GM10248 (cell line): ENCODE measurements around the gene MMD2.

Experiments used
- CTCF ChIA-PET: fragments of 300-600 bp; sonication (Branson Sonifier 250); formaldehyde crosslinking; extraction: SDS; loops from one replicate; lab custom pipeline; 2021; ENCODE audit warnings: antibody characterized with exemption; lab: Yijun Ruan, JAX
- POLR2A ChIA-PET: fragments of 350-650 bp; sonication (Branson Sonifier 250); formaldehyde crosslinking; extraction: SDS; loops from one replicate; lab custom pipeline; 2020; ENCODE audit warnings: antibody characterized with exemption; lab: Yijun Ruan, JAX
- DNase-seq: peaks from one replicate; pipeline ENCODE4 v3.0.0; 2012; ENCODE audit errors: extremely low spot score
- TF ChIP-seq, protein P1 (sequence below): IDR thresholded peaks from 2 replicates; pipeline ENCODE4 v1.5.1; 2012; ENCODE audit warnings: mild to moderate bottlenecking, low read depth; ENCODE audit errors: extremely low read depth, missing control alignments, control extremely low read depth

The MMD2 gene

DNA sequence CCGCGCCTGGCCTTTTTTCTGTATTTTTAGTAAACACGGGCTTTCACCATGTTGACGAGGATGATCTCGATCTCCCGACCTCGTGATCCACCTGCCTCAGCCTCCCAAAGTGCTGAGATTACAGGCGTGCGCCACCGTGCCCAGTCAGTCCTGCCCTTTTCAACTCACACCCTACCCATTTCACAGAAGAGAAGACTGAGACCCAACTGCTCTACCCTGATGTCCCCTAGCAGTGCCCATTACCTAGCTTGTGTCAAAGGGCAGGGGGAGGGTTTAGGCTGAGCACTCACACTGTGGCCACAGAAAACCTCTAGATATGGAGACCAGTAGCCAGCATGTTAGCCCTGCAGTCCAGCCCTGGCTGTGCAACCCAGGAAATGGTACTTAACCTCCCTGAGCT, 15.7 kb downstream of the MMD2 start:
- TF ChIP-seq, protein P1, sequence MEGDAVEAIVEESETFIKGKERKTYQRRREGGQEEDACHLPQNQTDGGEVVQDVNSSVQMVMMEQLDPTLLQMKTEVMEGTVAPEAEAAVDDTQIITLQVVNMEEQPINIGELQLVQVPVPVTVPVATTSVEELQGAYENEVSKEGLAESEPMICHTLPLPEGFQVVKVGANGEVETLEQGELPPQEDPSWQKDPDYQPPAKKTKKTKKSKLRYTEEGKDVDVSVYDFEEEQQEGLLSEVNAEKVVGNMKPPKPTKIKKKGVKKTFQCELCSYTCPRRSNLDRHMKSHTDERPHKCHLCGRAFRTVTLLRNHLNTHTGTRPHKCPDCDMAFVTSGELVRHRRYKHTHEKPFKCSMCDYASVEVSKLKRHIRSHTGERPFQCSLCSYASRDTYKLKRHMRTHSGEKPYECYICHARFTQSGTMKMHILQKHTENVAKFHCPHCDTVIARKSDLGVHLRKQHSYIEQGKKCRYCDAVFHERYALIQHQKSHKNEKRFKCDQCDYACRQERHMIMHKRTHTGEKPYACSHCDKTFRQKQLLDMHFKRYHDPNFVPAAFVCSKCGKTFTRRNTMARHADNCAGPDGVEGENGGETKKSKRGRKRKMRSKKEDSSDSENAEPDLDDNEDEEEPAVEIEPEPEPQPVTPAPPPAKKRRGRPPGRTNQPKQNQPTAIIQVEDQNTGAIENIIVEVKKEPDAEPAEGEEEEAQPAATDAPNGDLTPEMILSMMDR: no peak
- DNase-seq: no peak
- CTCF ChIA-PET: interaction anchor here (1.0 to 1.2 kb wide), 2 partner anchors 13 to 142 kb away, joined by 3 read pairs; no protein-coding TSS in a partner anchor
- POLR2A ChIA-PET: no interaction called here

DNA sequence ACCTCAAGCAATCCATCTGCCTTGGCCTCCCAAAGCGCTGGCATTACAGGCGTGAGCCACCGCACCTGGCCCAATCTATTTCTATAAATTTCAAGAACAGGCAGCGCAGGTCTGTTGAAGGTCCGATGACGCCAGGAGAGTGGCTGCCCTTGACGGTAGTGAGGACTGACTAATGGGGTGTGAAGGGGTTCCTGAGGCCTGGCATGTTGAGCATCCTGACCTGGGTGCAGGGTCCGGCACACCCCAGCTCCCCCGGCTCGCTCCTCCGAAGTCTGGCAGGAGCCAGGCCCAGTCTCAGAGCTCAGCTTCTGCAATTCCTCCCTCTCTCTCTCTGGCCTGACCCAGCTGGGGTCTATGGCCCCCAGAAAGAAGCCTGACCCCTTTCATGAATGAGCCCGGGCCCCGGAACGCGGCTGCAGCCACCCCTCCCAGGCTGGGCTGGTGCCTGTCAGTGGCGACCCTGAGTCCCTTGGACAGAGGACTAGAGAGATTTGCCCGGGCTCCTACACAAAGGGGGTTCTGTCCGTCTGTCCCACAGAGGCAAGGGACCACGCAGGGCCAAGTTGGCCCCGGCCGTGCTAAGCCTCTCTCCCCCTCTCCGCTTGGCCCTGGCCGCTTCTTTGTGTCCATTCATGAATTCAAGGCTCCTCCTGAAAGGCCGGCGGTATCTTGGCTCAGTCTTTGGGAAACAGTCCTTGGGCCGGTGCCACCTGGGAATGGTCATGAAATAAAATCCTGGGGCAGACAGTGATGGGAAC, 18.8 kb downstream of the MMD2 start:
- DNase-seq: no peak
- POLR2A ChIA-PET: no interaction called here
- CTCF ChIA-PET: no interaction called here
- TF ChIP-seq, protein P1: no peak

GRCh38 chr7:4937411-4937810, 21.6 kb downstream of the MMD2 start:
- POLR2A ChIA-PET: no interaction called here
- TF ChIP-seq, protein P1: no peak
- CTCF ChIA-PET: no interaction called here
- DNase-seq: no peak

DNA sequence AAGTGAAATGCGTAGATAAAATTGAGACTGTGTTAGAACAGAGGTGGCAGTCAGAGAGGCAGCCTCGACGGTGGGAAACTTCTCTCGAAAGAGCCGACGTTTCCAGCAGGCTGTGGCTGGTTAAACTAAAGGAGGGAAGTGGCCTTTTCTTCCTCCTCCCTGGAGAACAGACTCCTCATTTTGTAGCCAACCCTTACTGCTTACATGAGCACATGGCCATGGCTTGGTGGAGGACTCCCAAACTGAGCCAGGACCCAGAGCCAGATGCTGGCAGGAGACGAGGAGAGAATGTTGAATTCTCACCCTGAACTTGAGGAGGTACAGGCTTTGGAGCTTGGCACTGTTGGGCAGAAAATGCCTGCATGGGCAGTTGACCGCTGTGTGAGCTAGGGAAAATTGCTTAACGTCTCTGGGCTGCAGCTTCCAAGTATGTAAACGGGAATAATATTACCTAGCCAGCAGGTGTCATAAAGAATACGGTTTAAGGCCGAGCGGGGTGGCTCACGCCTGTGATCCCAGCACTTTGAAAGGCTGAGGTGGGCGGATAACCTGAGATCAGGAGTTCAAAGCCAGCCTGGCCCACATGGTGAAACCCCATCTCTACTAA, 24.5 kb downstream of the MMD2 start:
- no peak for DNase-seq
- CTCF ChIA-PET: no interaction called here
- POLR2A ChIA-PET: no interaction called here
- TF ChIP-seq, protein P1: no peak

DNA sequence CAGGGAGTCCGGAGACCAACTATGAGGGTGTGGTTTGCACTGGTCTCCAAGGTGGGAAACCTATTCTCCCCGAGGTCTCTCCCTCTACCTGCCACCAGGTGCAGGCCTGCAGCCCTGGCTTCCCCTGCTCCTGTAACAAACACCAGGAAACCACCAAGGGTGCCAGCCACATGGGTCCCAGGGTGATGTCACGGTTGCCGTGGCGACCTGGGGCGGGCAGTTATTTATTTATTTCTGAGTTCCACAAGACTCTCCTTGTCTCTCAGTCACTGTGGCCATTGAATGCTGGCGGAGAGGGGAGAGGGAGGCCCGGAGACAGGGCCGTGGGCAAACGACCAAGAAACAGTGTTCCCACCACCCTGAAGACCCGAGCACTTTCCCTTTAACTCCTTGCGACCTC, 27.0 kb downstream of the MMD2 start:
- TF ChIP-seq, protein P1: no peak
- DNase-seq: no peak
- ChIA-PET POLR2A (no interaction called here), CTCF (no interaction called here)

DNA sequence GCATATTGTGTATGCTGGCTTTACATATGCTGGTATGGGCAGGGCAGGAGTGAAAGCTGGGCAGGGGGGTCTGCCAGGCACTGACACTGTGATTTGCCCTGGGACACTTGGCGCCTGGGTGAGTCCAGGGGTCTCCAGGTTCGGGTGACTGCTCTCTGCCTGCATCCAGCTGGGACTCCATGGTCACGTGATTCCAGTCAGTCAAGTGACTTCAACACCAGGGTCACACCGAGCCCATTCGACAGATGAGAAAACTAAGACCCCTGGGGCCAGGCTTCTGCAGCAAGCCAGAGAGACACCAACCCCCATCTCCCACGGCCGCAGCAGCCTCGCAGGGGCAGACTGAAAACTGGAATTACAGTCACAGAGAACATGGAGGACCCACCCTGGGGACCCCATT, 30.0 kb downstream of the MMD2 start:
- TF ChIP-seq, protein P1: no peak

More for the DNA sequence above, 30.0 kb downstream of the MMD2 start:
- DNase-seq: no peak
- ChIA-PET CTCF (interaction anchor here (1.3 kb wide), 1 partner anchor 15 kb away, joined by 3 read pairs; no protein-coding TSS in a partner anchor), POLR2A (no interaction called here)
